Transverse colon (tissue), 4 donors: ENCODE measurements around the gene SCD5. TPM values are rescaled to one million over a fixed set of nuclear protein-coding genes. Genes with fewer than 3 reads are reported as not detected.

Experiments
- DNase-seq: peaks from one replicate; pipeline ENCODE4 v3.0.0-alpha.2; 2019
- H3K27ac ChIP-seq, 4 donors: fragments of 200-600 bp; sonication (generic); 2 replicates each; pipeline ENCODE4 v1.5.1; 2016 to 2018; ENCODE audit warnings: inconsistent platforms in 4 of 4
- H3K27me3 ChIP-seq: fragments of 200-600 bp; sonication (generic); 2 replicates; pipeline ENCODE4 v1.5.1; 2017; ENCODE audit warnings: inconsistent platforms
- H3K36me3 ChIP-seq, 4 donors: fragments of 200-600 bp; sonication (generic); 2 replicates each; pipeline ENCODE4 v1.5.1; 2017 to 2019; ENCODE audit warnings: inconsistent platforms in 4 of 4
- H3K4me1 ChIP-seq, 4 donors: fragments of 200-600 bp; sonication (generic); 2 replicates each; pipeline ENCODE4 v1.5.1; 2017 to 2020; ENCODE audit warnings: inconsistent platforms in 4 of 4
- H3K4me3 ChIP-seq, 4 donors: fragments of 200-600 bp; sonication (generic); 1 replicate in 1 of 4; 2 replicates in 3 of 4; pipeline versions ENCODE4 v1.5.1 to v1.6.1; 2017 to 2019; ENCODE audit warnings: inconsistent platforms in 4 of 4
- H3K9me3 ChIP-seq, 2 donors: fragments of 200-600 bp; sonication (generic); 2 replicates each; pipeline ENCODE4 v1.5.1; 2017 to 2019; ENCODE audit warnings: inconsistent platforms in 2 of 2
- CTCF ChIP-seq, 5 experiments: fragments of 200-600 bp in 3 of 5; fragments of 450-650 bp in 2 of 5; sonication (generic) in 3 of 5; IDR thresholded peaks; 1 replicate in 2 of 5; 2 replicates in 3 of 5; pipeline ENCODE4 v1.5.1; 2016 to 2017; ENCODE audit warnings: antibody characterized with exemption in 5 of 5, inconsistent platforms in 3 of 5, mild to moderate bottlenecking in 2 of 5, moderate library complexity in 1 of 5
- EP300 ChIP-seq: sonication (generic); formaldehyde crosslinking; IDR thresholded peaks from one replicate; pipeline ENCODE4 v1.6.1; 2017; ENCODE audit warnings: antibody characterized with exemption, low read depth
- POLR2A ChIP-seq: fragments of 450-650 bp; IDR thresholded peaks from one replicate; pipeline ENCODE4 v1.6.1; 2016; ENCODE audit warnings: antibody characterized with exemption, mild to moderate bottlenecking, moderate library complexity
- POLR2AphosphoS5 ChIP-seq, 3 donors: sonication (generic); formaldehyde crosslinking; IDR thresholded peaks; one replicate each; pipeline ENCODE4 v1.6.1; 2016; ENCODE audit warnings: antibody characterized with exemption in 3 of 3
- WGBS, 2 donors: methylation state at CpG; one replicate each; pipeline ENCODE4 v1.1.5; 2018; ENCODE audit warnings: low coverage in 1 of 2; 5-methylcytosine and 5-hydroxymethylcytosine counted together
- in situ Hi-C, 4 donors: fragments of 200-750 bp; cut with MboI; loops; one replicate each; pipeline versions ENCODE4 v1.15.0 to v1.15.1; 2017; ENCODE audit warnings: low sequenced_read_pairs in 3 of 4, low pct_ligation_motif_present in 1 of 4, low pct_unique_long_range_greater_than_20kb in 1 of 4
- intact Hi-C: fragments of 100-400 bp; cut with DNase I; formaldehyde crosslinking; loops from one replicate; pipeline ENCODE4 v1.15.1; 2023; ENCODE audit warnings: low total_unique reads
- total RNA-seq, 4 donors: library from RNA; depleted of rRNA; stranded (reverse); fragments of >200 nt; gene quantifications; one replicate each; pipeline ENCODE4 v1.1.0, GENCODE V29; 2016

SCD5 gene
- total RNA-seq, 4 donors from 2014 or later = 1.5 to 7.5 (median 3.5) TPM

GRCh38 chr4:82809619-82810018 is 11.0 kb upstream of the SCD5 start:
- Histone ChIP-seq H3K27ac (no peak overlapping the region), H3K36me3 (no peaks in the 10 kb centered on the region), H3K9me3 (no peaks in the 10 kb centered on the region), H3K4me1 (peaks cover 0 to 9% (median 0%) of the 10 kb centered on the region in 4 donors), H3K4me3 (no peak overlapping the region), H3K27me3 (no peaks in the 10 kb centered on the region)
- no peak for TF ChIP-seq POLR2A
- no peak for TF ChIP-seq POLR2AphosphoS5 (IDR thresholded peaks at IDR 0.05)
- no peak for TF ChIP-seq EP300
- no peak for TF ChIP-seq CTCF (IDR thresholded peaks at IDR 0.05)
- intact Hi-C loops = no loop called here
- no peak for DNase-seq
- in situ Hi-C loops = no loop called here

GRCh38 chr4:82803746-82804145 is 5.2 kb upstream of the SCD5 start:
- no peak for DNase-seq
- no peak for TF ChIP-seq CTCF (IDR thresholded peaks at IDR 0.05)
- H3K36me3 ChIP-seq = no peaks in the 10 kb centered on the region
- H3K9me3 ChIP-seq = no peaks in the 10 kb centered on the region
- H3K27me3 ChIP-seq = peaks cover 17% of the 10 kb centered on the region
- intact Hi-C loops = no loop called here
- no peak overlapping the region for H3K4me3 ChIP-seq
- in situ Hi-C loops = no loop called here
- no peak overlapping the region for H3K27ac ChIP-seq
- WGBS, 2 donors = 93 to 100% methylated on average over 4 of the region's 4 CpGs
- peaks cover 0 to 12% (median 4%) of the 10 kb centered on the region in 4 donors for H3K4me1 ChIP-seq

GRCh38 chr4:82802911-82803310 is 4.3 kb upstream of the SCD5 start:
- Histone ChIP-seq H3K36me3 (no peaks in the 10 kb centered on the region), H3K27ac (no peak overlapping the region), H3K9me3 (no peaks in the 10 kb centered on the region), H3K27me3 (peaks cover 25% of the 10 kb centered on the region), H3K4me1 (peaks cover 0 to 18% (median 4%) of the 10 kb centered on the region in 4 donors), H3K4me3 (no peak overlapping the region)
- intact Hi-C loops (no loop called here), in situ Hi-C loops (no loop called here)
- WGBS, 2 donors = 70 to 77% methylated on average over 2 of the region's 2 CpGs
- TF ChIP-seq POLR2AphosphoS5 (IDR thresholded peaks at IDR 0.05) (no peak), POLR2A (no peak), CTCF (IDR thresholded peaks at IDR 0.05) (no peak), EP300 (no peak)
- DNase-seq = no peak

DNA sequence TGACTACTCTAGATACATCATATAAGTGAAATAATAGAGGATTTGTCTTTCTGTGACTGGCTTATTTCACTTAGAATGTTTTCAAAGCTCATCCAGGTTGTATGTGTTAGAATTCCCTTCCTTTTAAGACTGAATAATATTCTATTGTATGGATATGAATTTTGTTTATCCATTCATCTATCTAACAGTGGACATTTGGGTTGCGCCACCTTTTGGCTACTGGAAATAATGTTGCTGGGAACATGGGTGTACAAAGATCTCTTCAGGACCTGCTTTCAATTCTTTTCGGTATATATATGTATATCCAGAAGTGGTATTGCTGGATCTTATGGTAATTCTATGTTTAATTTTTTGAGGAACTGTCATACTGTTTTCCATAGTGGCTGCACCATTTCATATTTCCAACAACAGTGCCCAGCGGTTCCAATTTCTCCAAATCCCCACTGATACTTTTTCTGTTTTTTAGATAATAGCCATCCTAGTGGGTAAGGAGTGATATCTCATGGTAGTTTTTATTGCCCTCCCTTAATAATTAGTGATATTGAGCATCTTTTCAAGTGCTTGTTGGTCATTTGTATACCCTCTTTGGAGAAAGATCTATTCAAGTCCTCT is 3.4 kb upstream of the SCD5 start:
- WGBS, 2 donors = 47 to 58% methylated on average over 3 of the region's 3 CpGs
- in situ Hi-C loops = no loop called here
- Histone ChIP-seq H3K27me3 (peaks cover 34% of the 10 kb centered on the region), H3K27ac (no peak overlapping the region), H3K36me3 (no peaks in the 10 kb centered on the region), H3K9me3 (no peaks in the 10 kb centered on the region), H3K4me1 (peaks cover 0 to 27% (median 10%) of the 10 kb centered on the region in 4 donors), H3K4me3 (no peak overlapping the region)
- intact Hi-C loops = no loop called here
- TF ChIP-seq POLR2A (no peak), EP300 (no peak), CTCF (IDR thresholded peaks at IDR 0.05) (peak in 3 of 5 experiments; percentile 13 to 29 (median 21)), POLR2AphosphoS5 (IDR thresholded peaks at IDR 0.05) (no peak)
- DNase-seq = no peak
